Endothelial cell (in vitro differentiated cells): ENCODE data around the gene DMXL1. TPM values are rescaled to one million over a fixed set of nuclear protein-coding genes. Genes with fewer than 3 reads are reported as not detected.

Experiments used
- DNase-seq: peaks from one replicate; pipeline ENCODE4 v3.0.0; 2021; ENCODE audit warnings: low spot score
- H3K27ac Mint-ChIP-seq: one replicate; pipeline ENCODE4 v1.8.0; 2021; ENCODE audit warnings: mixed read lengths, inconsistent platforms; ENCODE audit not compliant: unreplicated experiment
- H3K27me3 Mint-ChIP-seq: one replicate; pipeline ENCODE4 v1.8.0; 2021; ENCODE audit warnings: mild to moderate bottlenecking, moderate library complexity, mixed read lengths, inconsistent platforms; ENCODE audit not compliant: unreplicated experiment
- H3K36me3 Mint-ChIP-seq: one replicate; pipeline ENCODE4 v1.8.0; 2021; ENCODE audit warnings: mild to moderate bottlenecking, low read depth, mixed read lengths, inconsistent platforms; ENCODE audit not compliant: unreplicated experiment
- H3K4me1 Mint-ChIP-seq: one replicate; pipeline ENCODE4 v1.8.0; 2021; ENCODE audit warnings: mild to moderate bottlenecking, mixed read lengths, inconsistent platforms; ENCODE audit not compliant: unreplicated experiment
- H3K4me3 Mint-ChIP-seq: one replicate; pipeline ENCODE4 v1.8.0; 2021; ENCODE audit warnings: mild to moderate bottlenecking, mixed read lengths, inconsistent platforms; ENCODE audit not compliant: unreplicated experiment
- H3K9me3 Mint-ChIP-seq: one replicate; pipeline ENCODE4 v1.8.0; 2021; ENCODE audit warnings: mixed read lengths, inconsistent platforms; ENCODE audit not compliant: unreplicated experiment
- CTCF ChIP-seq: fragments of 200-600 bp; sonication (generic); IDR thresholded peaks from one replicate; pipeline ENCODE4 v1.5.0; 2021; ENCODE audit warnings: antibody characterized with exemption; ENCODE audit not compliant: unreplicated experiment
- total RNA-seq: library from RNA; stranded (reverse); fragmentation: NEBNext Ultra II Directional; extraction: Animal tissue kit (Norgen Biotek cat#: 25700); gene quantifications from one replicate; pipeline ENCODE4 v1.2.1, GENCODE V29; 2021; ENCODE audit not compliant: unreplicated experiment

DMXL1 gene
- total RNA-seq, 1 donor from 2014 or later: 24.9 TPM

- no peak overlapping the region for H3K27ac Mint-ChIP-seq
- no peak for DNase-seq
- H3K36me3 Mint-ChIP-seq: peaks cover 11% of the 10 kb centered on the region
- peaks cover 18% of the 10 kb centered on the region for H3K4me1 Mint-ChIP-seq
- H3K4me3 Mint-ChIP-seq: no peak overlapping the region
- TF ChIP-seq CTCF: no peak
- no peaks in the 10 kb centered on the region for H3K9me3 Mint-ChIP-seq
- peaks cover 10% of the 10 kb centered on the region for H3K27me3 Mint-ChIP-seq
Measured at GRCh38 chr5:119271758-119272730, 201.2 kb downstream of the DMXL1 start.

GRCh38 chr5:119273391-119273839, 202.5 kb downstream of the DMXL1 start:
- Mint-ChIP-seq H3K9me3 (no peaks in the 10 kb centered on the region), H3K4me3 (no peak overlapping the region), H3K27ac (no peak overlapping the region), H3K27me3 (peaks cover 6% of the 10 kb centered on the region), H3K36me3 (peaks cover 7% of the 10 kb centered on the region), H3K4me1 (peaks cover 19% of the 10 kb centered on the region)
- no peak for TF ChIP-seq CTCF
- DNase-seq: no peak

DNA sequence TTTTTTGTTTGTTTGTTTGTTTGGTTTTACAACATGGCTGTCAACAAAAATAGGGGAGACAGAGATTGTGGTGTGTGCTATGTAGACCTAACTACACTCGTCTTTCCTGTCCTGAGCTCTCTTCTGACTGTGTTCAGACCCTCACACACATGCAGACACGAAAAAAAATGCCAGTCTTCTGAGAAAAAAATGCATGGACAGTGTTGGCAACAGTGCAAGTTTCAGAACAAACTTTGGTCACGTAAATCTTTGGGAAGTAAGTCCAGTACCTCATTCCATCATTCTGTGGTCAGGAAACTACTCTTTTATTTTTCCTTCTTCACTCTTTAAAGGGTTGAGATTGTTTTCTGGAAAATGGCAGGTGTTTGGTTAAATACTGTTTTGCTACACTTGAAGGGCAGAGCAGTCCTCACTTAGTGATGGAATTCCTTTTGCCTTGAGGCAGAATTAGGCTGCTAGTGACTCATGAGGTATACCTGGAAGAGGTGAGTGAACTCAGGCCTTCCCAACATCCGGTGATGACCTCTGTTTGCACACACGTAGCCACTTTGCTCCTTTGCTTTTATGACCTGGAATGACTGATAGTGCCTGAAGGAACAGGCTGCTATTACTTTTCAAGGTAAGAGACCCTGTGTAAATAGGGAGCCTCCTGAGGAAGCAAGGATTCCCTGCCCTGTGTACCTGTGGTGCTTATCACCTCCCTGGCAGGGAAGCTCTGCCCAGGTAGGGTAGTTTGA, 203.3 kb downstream of the DMXL1 start:
- H3K4me3 Mint-ChIP-seq: no peak overlapping the region
- DNase-seq: no peak
- H3K27ac Mint-ChIP-seq: no peak overlapping the region
- H3K27me3 Mint-ChIP-seq: peaks cover 4% of the 10 kb centered on the region
- no peak for TF ChIP-seq CTCF
- H3K9me3 Mint-ChIP-seq: no peaks in the 10 kb centered on the region
- H3K4me1 Mint-ChIP-seq: peaks cover 17% of the 10 kb centered on the region
- H3K36me3 Mint-ChIP-seq: peaks cover 4% of the 10 kb centered on the region

DNA sequence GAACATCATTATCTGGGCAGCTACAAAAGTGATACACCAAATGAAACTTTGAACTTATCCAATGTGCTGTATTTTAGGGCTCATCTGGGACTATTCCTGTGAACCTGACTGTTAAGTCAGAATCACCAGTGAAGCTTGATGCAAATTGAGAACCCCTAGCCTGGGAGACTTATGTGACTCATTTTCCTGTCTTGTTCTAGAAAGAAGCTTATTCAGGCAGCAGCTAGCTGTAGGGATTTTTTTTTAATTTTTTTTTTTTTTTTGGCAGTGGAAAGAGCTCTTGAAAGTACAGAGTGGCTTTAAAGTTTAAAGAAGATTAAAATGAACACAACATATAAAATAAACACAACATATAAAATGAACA, 203.9 kb downstream of the DMXL1 start:
- peaks cover 14% of the 10 kb centered on the region for H3K4me1 Mint-ChIP-seq
- DNase-seq: no peak
- no peak for TF ChIP-seq CTCF
- no peak overlapping the region for H3K27ac Mint-ChIP-seq
- H3K27me3 Mint-ChIP-seq: peaks cover 4% of the 10 kb centered on the region
- no peak overlapping the region for H3K4me3 Mint-ChIP-seq
- H3K9me3 Mint-ChIP-seq: no peaks in the 10 kb centered on the region
- H3K36me3 Mint-ChIP-seq: peaks cover 2% of the 10 kb centered on the region
